ENCODE data around the gene IL22RA1.

The IL22RA1 gene

GRCh38 chr1:24165500-24165899 is 22.6 kb upstream of the IL22RA1 start:
- no peak for DNase-seq

- DNase-seq: no peak
These were observed 21.1 kb upstream of the IL22RA1 start for GRCh38 chr1:24164004-24164403.

- no peak for DNase-seq
These were observed 19.3 kb upstream of the IL22RA1 start for GRCh38 chr1:24162201-24162600.

GRCh38 chr1:24161270-24161669 is 18.3 kb upstream of the IL22RA1 start:
- DNase-seq: no peak

- no peak for DNase-seq
These were observed 16.4 kb upstream of the IL22RA1 start for GRCh38 chr1:24159366-24159765.

GRCh38 chr1:24157918-24158481 is 15.1 kb upstream of the IL22RA1 start:
- DNase-seq: no peak

GRCh38 chr1:24156542-24157260 is 13.8 kb upstream of the IL22RA1 start:
- DNase-seq: no peak

- no peak for DNase-seq
These were observed 12.3 kb upstream of the IL22RA1 start for GRCh38 chr1:24155011-24155782.

GRCh38 chr1:24154215-24154614 is 11.3 kb upstream of the IL22RA1 start:
- no peak for DNase-seq

- DNase-seq: no peak
These were observed 9.9 kb upstream of the IL22RA1 start for GRCh38 chr1:24152631-24153494.

GRCh38 chr1:24151175-24151533 is 8.2 kb upstream of the IL22RA1 start:
- DNase-seq: no peak

- peak; percentile 91 for DNase-seq
These were observed 7.6 kb upstream of the IL22RA1 start for GRCh38 chr1:24150234-24151174.

GRCh38 chr1:24149866-24150233 is 6.9 kb upstream of the IL22RA1 start:
- DNase-seq: peak; percentile 31

- no peak for DNase-seq
These were observed 4.9 kb upstream of the IL22RA1 start for GRCh38 chr1:24147816-24148215.

GRCh38 chr1:24147194-24147593 is 4.3 kb upstream of the IL22RA1 start:
- no peak for DNase-seq

GRCh38 chr1:24141311-24141997 is 1.5 kb downstream of the IL22RA1 start:
- no peak for DNase-seq

- DNase-seq: no peak
These were observed 2.2 kb downstream of the IL22RA1 start for GRCh38 chr1:24140741-24141181.

GRCh38 chr1:24139841-24140425 is 3.0 kb downstream of the IL22RA1 start:
- no peak for DNase-seq

- DNase-seq: no peak
These were observed 3.8 kb downstream of the IL22RA1 start for GRCh38 chr1:24139222-24139489.

- no peak for DNase-seq
These were observed 4.3 kb downstream of the IL22RA1 start for GRCh38 chr1:24138476-24139221.

Data from activated CD4-positive, alpha-beta T cell treated with anti-CD3 and anti-CD28 coated beads, Interleukin-2, Interleukin-6, amounts not matched to agents 100 ng/mL and 50 ng/mL, durations not matched to agents 16 hours and 8 hours (primary cell).